ENCODE results near the gene ASCC3. TPM values are rescaled to one million over a fixed set of nuclear protein-coding genes. Genes with fewer than 3 reads are reported as not detected.
A peak's percentile ranks its signal among the peaks of the same experiment; 100 is the strongest.

ASCC3 gene, protein sequence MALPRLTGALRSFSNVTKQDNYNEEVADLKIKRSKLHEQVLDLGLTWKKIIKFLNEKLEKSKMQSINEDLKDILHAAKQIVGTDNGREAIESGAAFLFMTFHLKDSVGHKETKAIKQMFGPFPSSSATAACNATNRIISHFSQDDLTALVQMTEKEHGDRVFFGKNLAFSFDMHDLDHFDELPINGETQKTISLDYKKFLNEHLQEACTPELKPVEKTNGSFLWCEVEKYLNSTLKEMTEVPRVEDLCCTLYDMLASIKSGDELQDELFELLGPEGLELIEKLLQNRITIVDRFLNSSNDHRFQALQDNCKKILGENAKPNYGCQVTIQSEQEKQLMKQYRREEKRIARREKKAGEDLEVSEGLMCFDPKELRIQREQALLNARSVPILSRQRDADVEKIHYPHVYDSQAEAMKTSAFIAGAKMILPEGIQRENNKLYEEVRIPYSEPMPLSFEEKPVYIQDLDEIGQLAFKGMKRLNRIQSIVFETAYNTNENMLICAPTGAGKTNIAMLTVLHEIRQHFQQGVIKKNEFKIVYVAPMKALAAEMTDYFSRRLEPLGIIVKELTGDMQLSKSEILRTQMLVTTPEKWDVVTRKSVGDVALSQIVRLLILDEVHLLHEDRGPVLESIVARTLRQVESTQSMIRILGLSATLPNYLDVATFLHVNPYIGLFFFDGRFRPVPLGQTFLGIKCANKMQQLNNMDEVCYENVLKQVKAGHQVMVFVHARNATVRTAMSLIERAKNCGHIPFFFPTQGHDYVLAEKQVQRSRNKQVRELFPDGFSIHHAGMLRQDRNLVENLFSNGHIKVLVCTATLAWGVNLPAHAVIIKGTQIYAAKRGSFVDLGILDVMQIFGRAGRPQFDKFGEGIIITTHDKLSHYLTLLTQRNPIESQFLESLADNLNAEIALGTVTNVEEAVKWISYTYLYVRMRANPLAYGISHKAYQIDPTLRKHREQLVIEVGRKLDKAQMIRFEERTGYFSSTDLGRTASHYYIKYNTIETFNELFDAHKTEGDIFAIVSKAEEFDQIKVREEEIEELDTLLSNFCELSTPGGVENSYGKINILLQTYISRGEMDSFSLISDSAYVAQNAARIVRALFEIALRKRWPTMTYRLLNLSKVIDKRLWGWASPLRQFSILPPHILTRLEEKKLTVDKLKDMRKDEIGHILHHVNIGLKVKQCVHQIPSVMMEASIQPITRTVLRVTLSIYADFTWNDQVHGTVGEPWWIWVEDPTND (N-terminal part only)
- total RNA-seq = 10 to 100 TPM; 33.7 to 75.9 (median 45.8) TPM

DNA sequence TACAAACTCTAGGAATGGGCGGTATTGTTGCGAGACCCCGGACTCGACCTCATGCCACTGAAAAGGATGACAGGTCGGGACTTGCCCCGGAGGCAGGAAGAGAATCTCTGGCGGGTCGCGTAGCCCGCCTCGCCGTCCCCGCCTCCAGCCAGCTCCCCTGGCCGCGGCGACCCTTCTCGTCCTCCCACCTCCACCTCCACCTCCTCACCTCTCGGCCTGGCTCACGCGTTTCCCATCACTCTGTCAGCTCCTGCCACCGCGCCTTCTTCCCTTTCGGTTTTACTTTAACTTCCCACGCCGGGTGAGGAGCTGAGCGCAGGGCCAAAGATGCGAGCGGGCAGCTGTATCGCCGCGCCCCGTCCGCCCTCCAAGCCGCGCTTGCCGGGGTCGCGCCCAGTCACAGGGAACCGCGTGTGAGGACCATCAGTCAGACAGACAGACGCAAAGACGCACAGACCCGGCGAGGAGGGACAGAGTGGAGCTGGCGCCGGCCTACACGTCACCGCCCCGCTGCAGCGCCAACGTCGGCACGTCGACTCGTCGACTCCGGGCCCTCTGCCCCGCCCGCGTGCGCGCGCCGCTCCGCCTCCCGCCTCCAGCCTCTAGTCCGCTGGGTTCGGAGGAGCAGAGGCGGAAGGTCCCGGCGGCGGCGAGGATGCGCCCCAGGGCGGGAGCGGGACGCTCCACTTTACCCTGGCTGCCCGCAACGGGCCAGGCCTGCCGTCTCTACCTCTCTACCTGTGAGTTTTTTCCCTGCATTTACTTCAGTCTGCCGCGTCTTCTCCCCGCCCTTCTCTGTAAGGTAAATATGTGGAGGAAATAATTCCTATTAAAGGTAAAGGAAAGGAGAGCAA, at the start of gene ASCC3:
TSS of gene ASCC3 (minus strand) at position 477 of the 854 bp plus-strand sequence. CDS start 13,332 bp downstream, outside the sequence.
- peak; percentile 94 to 98 (median 96) for ATAC-seq (replicated peaks in 6 of 8)
- Histone ChIP-seq H3K27ac (peak within 1 kb of the TSS; percentile 84 to 91), H3K4me1 (replicated peaks in 1 of 2) (peaks cover 19 to 37% of the 10 kb centered on the region in 2 donors), H3K4me3 (peak within 1 kb of the TSS; percentile 70 to 84 (median 77))
- WGBS, 10 experiments = 0 to 10% (median 0%) methylated on average over 3 to 41 of the region's 83 CpGs; no CpG with 5 or more reads in 2 of the 10 experiments
- in situ Hi-C loops (cut with MboI; ENCODE audit: low pct_unique_long_range_greater_than_20kb in 2 of 9, low sequenced_read_pairs in 9 of 9, unreplicated experiment in 9 of 9) = no loop called here

DNA sequence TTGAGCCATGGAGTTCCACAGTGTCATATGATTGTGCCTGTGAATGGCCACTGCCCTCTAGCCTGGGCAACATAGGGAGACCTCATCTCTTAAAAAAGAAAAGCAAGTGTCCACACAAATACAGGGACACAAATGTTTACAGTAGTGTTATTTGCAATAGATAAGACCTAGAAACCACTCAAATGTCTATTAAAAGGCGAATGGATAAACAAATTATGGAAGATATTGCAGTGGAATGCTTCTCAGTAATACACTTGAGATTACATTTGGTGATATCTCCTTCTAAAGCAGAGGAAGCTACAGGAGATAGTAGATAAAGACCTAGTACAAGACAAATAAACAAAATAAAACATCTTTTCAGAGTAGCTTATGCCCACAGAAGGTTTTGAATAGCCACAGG, 44.6 kb upstream of the ASCC3 start:
- WGBS, 10 experiments = 0 to 100% (median 83%) methylated on average over 1 of the region's 1 CpG; no CpG with 5 or more reads in 4 of the 10 experiments
- no peak overlapping the region for H3K27ac ChIP-seq
- in situ Hi-C loops (cut with MboI; ENCODE audit: low pct_unique_long_range_greater_than_20kb in 2 of 9, low sequenced_read_pairs in 9 of 9, unreplicated experiment in 9 of 9) = no loop called here
- ATAC-seq (replicated peaks in 6 of 8) = no peak
- no peak overlapping the region for H3K4me3 ChIP-seq
- H3K4me1 ChIP-seq (replicated peaks in 1 of 2) = no peaks in the 10 kb centered on the region

DNA sequence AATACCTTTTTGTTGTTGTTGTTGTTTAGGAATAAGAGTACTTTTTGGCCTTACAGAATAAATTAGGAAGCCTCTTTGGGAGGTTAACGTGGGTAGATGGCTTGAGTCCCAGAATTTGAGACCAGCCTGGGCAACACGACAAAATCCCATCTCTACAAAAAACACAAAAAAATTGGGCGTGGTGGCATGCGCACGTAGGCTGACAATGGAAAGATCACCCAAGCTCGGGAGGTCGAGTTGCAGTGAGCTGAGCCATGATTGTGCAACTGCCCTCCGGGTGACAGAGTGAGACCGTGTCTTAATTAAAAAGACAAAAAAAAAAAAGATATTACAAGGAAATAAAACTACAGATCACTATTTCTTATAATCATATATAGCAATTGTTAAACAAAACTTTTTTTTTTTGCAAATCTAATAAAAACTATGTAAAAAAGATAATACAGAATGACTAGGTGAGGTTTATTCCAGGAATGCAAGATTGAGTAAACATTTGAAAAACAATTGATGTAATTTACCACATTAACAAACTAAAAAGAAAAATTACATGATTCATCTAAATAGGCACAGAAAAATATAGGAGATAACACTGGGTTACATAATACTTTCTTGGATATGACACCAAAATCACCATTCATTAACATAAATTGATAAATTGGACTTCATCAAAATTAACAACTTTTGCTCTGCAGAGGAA, 43.6 kb upstream of the ASCC3 start:
- ATAC-seq (replicated peaks in 6 of 8) = peak in 2 of 8 experiments; percentile 56 to 68
- WGBS, 10 experiments = 27 to 96% (median 69%) methylated on average over 2 to 9 of the region's 9 CpGs
- in situ Hi-C loops (cut with MboI; ENCODE audit: low pct_unique_long_range_greater_than_20kb in 2 of 9, low sequenced_read_pairs in 9 of 9, unreplicated experiment in 9 of 9) = no loop called here

DNA sequence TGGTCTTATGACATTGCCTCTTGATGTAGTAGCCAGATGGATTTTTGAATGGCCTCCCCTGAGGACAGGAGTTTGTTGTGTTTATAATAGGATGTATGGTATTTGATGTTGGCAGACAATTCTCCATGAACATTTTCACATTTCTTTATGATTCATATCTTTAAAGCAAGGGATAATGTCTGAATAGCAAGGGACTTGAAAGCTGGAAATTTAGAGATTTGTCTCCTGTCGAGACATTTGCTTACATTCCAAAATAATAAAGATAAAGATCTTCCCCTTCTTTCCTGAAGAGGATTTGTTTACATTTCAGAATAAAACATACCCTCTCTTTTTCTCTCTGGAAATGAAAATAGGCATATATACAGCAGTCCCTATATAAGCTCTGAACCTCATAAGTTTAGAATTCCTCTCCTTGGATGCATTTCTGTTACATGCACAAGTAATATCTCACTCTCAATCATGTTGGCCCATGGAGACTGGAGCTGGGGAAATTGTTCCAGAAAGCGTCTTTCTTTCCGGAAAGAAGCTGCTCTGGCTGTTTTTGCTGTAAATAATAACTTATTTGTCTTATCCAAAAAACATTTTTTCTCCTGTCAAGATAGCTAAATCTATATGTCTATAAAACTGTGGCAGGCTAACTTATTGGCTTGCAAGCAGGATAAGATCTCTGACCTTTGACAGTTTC, 42.5 kb upstream of the ASCC3 start:
- WGBS, 10 experiments = 14 to 100% (median 89%) methylated on average over 1 to 3 of the region's 3 CpGs
- no peaks in the 10 kb centered on the region for H3K4me1 ChIP-seq (replicated peaks in 1 of 2)
- ATAC-seq (replicated peaks in 6 of 8) = no peak
- H3K4me3 ChIP-seq = no peak overlapping the region
- H3K27ac ChIP-seq = no peak overlapping the region
- in situ Hi-C loops (cut with MboI; ENCODE audit: low pct_unique_long_range_greater_than_20kb in 2 of 9, low sequenced_read_pairs in 9 of 9, unreplicated experiment in 9 of 9) = no loop called here

More for the DNA sequence above, 43.6 kb upstream of the ASCC3 start:
- Histone ChIP-seq H3K4me3 (no peak overlapping the region), H3K27ac (no peak overlapping the region), H3K4me1 (replicated peaks in 1 of 2) (no peaks in the 10 kb centered on the region)

DNA sequence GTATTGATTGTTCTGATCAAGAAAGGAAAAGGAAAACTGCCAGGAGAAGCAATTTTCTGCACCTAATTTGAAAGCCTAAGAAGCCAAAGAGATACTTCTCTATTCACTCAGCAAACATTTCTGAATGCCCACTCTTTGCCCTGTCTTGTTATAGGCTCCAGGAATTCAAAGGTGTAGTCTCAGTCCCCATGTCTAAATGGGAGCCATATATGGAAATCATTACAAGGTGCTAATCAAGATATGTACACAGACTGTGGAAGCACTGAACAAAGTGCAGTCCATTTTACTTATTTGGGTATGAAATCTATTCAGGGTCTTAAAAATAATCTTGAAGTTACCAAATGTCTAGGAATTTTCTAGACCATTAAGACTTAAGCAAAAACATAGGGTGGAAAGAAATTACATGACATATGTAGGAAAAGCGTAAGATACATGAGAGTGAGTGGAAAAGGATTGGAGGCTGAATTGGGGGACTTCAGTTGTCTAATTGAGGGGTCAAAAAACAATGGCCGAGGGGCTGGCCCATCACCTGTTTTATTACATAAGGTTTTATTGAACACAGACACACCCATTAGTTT, 39.0 kb upstream of the ASCC3 start:
- WGBS, 10 experiments = 0 to 100% (median 86%) methylated on average over 1 to 2 of the region's 2 CpGs; no CpG with 5 or more reads in 2 of the 10 experiments
- Histone ChIP-seq H3K4me1 (replicated peaks in 1 of 2) (no peaks in the 10 kb centered on the region), H3K4me3 (no peak overlapping the region), H3K27ac (no peak overlapping the region)
- ATAC-seq (replicated peaks in 6 of 8) = no peak
- in situ Hi-C loops (cut with MboI; ENCODE audit: low pct_unique_long_range_greater_than_20kb in 2 of 9, low sequenced_read_pairs in 9 of 9, unreplicated experiment in 9 of 9) = no loop called here

DNA sequence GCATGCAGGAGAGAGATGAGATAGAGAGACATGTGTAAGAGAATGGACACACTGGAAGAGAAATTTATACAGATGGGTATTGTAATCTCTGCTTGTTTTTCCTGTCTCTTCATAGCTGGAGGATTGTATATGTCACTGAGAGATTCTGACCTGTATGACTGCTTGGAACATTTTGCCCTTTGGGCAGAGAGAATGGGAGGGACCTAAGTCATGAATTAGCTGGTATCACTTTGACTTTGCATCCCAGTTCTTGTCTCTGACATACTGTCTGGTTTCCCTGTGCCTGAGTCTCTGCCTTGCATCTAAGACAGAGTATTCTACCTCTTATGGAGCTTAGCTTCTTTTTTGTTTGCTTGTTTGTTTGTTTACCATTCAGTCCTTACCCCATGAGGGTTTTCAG, 37.0 kb upstream of the ASCC3 start:
- no peaks in the 10 kb centered on the region for H3K4me1 ChIP-seq (replicated peaks in 1 of 2)
- no peak for ATAC-seq (replicated peaks in 6 of 8)
- in situ Hi-C loops (cut with MboI; ENCODE audit: low pct_unique_long_range_greater_than_20kb in 2 of 9, low sequenced_read_pairs in 9 of 9, unreplicated experiment in 9 of 9) = no loop called here
- H3K27ac ChIP-seq = no peak overlapping the region
- H3K4me3 ChIP-seq = no peak overlapping the region

DNA sequence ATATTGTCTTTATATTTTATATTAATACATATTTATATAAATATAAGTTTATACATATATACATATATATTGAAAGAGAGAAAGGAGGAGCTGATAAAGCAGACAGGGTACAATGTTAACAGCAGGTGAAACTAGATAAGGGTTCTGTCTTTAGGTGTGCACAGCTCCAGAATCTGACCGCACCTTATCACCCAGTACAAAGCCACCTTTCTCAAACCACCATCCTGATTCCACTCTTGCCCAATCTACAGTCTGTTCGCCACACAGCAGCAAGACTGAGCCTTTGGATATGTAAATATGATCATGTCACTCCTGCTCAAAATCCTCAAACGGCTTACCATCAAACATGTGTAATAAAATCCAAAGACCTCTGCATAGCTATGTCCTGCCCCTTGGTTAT, 34.7 kb upstream of the ASCC3 start:
- Histone ChIP-seq H3K4me3 (no peak overlapping the region), H3K4me1 (replicated peaks in 1 of 2) (no peaks in the 10 kb centered on the region), H3K27ac (no peak overlapping the region)
- in situ Hi-C loops (cut with MboI; ENCODE audit: low pct_unique_long_range_greater_than_20kb in 2 of 9, low sequenced_read_pairs in 9 of 9, unreplicated experiment in 9 of 9) = no loop called here
- no peak for ATAC-seq (replicated peaks in 6 of 8)
- WGBS, 10 experiments = 36 to 100% (median 83%) methylated on average over 1 to 3 of the region's 3 CpGs; no CpG with 5 or more reads in 2 of the 10 experiments

DNA sequence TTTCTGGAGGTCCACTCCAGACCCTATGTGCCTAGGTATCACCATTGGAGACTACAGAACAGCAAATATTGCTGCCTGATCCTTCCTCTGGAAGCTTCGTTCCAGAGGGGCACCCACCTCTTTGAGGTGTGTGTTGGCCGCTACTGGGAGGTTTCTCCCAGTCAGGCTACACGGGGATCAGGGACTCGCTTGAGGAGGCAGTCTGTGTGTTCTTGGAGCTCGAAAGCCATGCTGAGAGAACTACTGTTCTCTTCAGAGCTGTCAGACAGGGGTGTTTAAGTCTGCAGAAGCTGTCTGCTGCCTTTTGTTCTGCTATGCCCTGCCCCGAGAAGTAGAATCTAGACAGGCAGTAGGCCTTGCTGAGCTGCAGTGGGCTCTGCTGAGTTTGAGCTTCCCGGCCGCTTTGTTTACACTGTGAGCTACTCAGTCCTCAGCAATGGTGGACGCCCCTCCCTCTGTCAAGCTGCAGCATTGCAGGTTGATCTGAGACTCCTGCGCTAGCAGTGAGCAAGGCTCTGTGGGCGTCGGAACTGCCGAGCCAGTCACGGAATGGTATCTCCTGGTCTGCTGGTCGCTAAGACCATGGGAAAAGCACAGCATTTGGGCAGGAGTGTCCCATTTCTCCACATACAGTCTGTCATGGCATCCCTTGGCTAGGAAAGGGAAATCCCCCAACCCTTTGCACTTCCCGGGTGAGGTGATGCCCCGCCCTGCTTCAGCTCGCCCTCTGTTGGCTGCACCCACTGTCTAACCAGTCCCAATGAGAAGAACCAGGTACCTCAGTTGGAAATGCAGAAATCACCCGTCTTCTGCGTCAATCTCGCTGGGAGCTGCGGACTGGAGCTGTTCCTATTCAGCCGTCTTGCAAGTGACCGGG, 32.5 kb upstream of the ASCC3 start:
- peak in 1 of 8 experiments; percentile 57 for ATAC-seq (replicated peaks in 6 of 8)
- in situ Hi-C loops (cut with MboI; ENCODE audit: low pct_unique_long_range_greater_than_20kb in 2 of 9, low sequenced_read_pairs in 9 of 9, unreplicated experiment in 9 of 9) = no loop called here
- Histone ChIP-seq H3K4me1 (replicated peaks in 1 of 2) (no peaks in the 10 kb centered on the region), H3K27ac (no peak overlapping the region), H3K4me3 (no peak overlapping the region)
- WGBS, 10 experiments = 22 to 100% (median 73%) methylated on average over 1 to 12 of the region's 24 CpGs; no CpG with 5 or more reads in 2 of the 10 experiments

DNA sequence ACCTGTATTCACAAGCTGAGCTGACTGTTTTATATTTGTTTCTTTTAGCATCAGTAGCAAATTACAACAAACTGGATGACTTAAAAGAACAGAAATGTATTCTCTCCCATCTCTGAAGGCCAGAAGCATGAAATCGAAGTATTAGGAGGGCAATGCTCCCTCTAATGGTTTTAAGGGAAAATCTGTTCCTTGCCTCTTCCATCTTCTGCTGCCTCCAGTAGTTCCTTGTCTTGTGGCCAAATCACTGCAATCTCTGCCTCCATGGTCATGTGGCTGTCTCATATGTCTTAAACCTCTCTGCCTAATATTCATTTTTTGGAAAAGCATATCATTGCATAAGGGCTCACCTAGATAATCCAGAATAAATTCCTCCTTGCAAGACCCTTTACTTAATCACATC, 25.2 kb upstream of the ASCC3 start:
- 0 to 70% (median 35%) methylated on average over 1 of the region's 1 CpG; no CpG with 5 or more reads in 2 of the 10 experiments for WGBS, 10 experiments
- Histone ChIP-seq H3K27ac (no peak overlapping the region), H3K4me3 (no peak overlapping the region), H3K4me1 (replicated peaks in 1 of 2) (no peaks in the 10 kb centered on the region)
- in situ Hi-C loops (cut with MboI; ENCODE audit: low pct_unique_long_range_greater_than_20kb in 2 of 9, low sequenced_read_pairs in 9 of 9, unreplicated experiment in 9 of 9) = no loop called here
- no peak for ATAC-seq (replicated peaks in 6 of 8)

DNA sequence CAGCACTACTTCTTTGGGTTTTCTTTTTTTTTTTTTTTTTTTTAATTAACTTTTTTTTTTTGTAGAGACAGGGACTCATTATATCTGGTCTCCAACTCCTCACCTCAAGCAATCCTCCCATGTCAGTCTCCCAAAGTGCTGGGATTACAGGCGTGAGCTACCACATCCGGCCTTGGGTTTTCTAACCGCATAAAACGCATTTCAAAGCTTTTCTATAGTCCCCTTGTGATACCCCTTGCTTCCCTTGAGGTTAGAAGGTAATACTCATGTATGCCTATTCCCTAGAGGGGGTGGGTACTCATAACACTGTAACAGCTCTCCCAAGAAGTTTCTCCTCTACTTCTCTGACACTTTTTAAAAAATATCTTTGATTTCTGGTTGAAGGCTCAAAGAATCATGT, 23.9 kb upstream of the ASCC3 start:
- WGBS, 10 experiments = 53 to 83% (median 66%) methylated on average over 1 to 4 of the region's 4 CpGs

More for the DNA sequence above, 23.9 kb upstream of the ASCC3 start:
- Histone ChIP-seq H3K4me3 (no peak overlapping the region), H3K4me1 (replicated peaks in 1 of 2) (no peaks in the 10 kb centered on the region), H3K27ac (no peak overlapping the region)
- in situ Hi-C loops (cut with MboI; ENCODE audit: low pct_unique_long_range_greater_than_20kb in 2 of 9, low sequenced_read_pairs in 9 of 9, unreplicated experiment in 9 of 9) = no loop called here
- ATAC-seq (replicated peaks in 6 of 8) = no peak

All from motor neuron (in vitro differentiated cells).